GM12878 (cell line): ENCODE measurements around the gene DYNC1I2. TPM values are rescaled to one million over a fixed set of nuclear protein-coding genes. Genes with fewer than 3 reads are reported as not detected.

Experiments
- ATAC-seq: fragments of 200-7000 bp; cut with Tn5 transposase; 3 replicates; pipeline ENCODE4 v1.9.1; 2020; ENCODE audit warnings: mild to moderate bottlenecking, moderate library complexity
- BruUV-seq: library from RNA; stranded (reverse); fragments of 400-500 nt; replicated peaks from 2 replicates; lab custom pipeline; 2021; lab: Mats Ljungman, UMichigan
- CTCF ChIA-PET: fragments of 300-600 bp; sonication (Branson Sonifier 250); formaldehyde crosslinking; extraction: SDS; loops from one replicate; lab custom pipeline; 2021; ENCODE audit warnings: inconsistent platforms; lab: Yijun Ruan, JAX
- POLR2A ChIA-PET: fragments of 350-600 bp; formaldehyde crosslinking; extraction: SDS; loops from one replicate; lab custom pipeline; 2021; ENCODE audit warnings: inconsistent platforms; lab: Charles Lee
- RAD21 ChIA-PET: fragments of 300-600 bp; sonication (Branson Sonifier 250); formaldehyde crosslinking; loops from one replicate; lab custom pipeline; 2023; ENCODE audit warnings: antibody characterized with exemption; ENCODE audit not compliant: unreplicated experiment; lab: Charles Lee
- SMC1A ChIA-PET: fragments of 300-600 bp; sonication (Branson Sonifier 250); formaldehyde crosslinking; loops from one replicate; lab custom pipeline; 2023; ENCODE audit not compliant: unreplicated experiment, uncharacterized antibody; lab: Charles Lee
- DNase-seq: peaks from one replicate; pipeline ENCODE4 v3.0.0-alpha.2; 2011; ENCODE audit warnings: low read depth, low spot score
- FAIRE-seq: peaks from 3 replicates; lab custom pipeline; 2011; peaks lifted over from hg19 to GRCh38; lab: Jason Lieb, UNC
- H2AFZ ChIP-seq: 2 replicates; pipeline ENCODE4 v1.6.0; 2011; ENCODE audit warnings: low read depth, low read length, control low read depth; ENCODE audit not compliant: control insufficient read depth
- H3K27ac ChIP-seq: 2 replicates; pipeline ENCODE4 v1.5.1; 2011; ENCODE audit warnings: control low read depth; ENCODE audit not compliant: control insufficient read depth, insufficient read depth
- H3K27me3 ChIP-seq, 2 experiments: replicated peaks in 1 of 2; 2 replicates each; pipeline versions ENCODE4 v1.6.0 to v1.6.1; 2011; ENCODE audit warnings: low read length in 1 of 2; ENCODE audit not compliant: control insufficient read depth in 2 of 2, insufficient read depth in 2 of 2
- H3K36me3 ChIP-seq, 2 experiments: 2 replicates each; pipeline ENCODE4 v1.5.1; 2011; ENCODE audit warnings: low read length in 1 of 2; ENCODE audit not compliant: control insufficient read depth in 2 of 2, insufficient read depth in 2 of 2
- H3K4me1 ChIP-seq: 2 replicates; pipeline ENCODE4 v1.6.1; 2011; ENCODE audit warnings: mild to moderate bottlenecking, low read length, moderate library complexity, mixed read lengths; ENCODE audit not compliant: control insufficient read depth, insufficient read depth
- H3K4me2 ChIP-seq: 2 replicates; pipeline ENCODE4 v1.6.0; 2011; ENCODE audit warnings: control low read depth; ENCODE audit not compliant: control insufficient read depth, insufficient read depth
- H3K4me3 ChIP-seq: fragments of 200-600 bp; sonication (generic); 2 replicates; pipeline ENCODE4 v1.5.1; 2016
- H3K79me2 ChIP-seq: 2 replicates; pipeline ENCODE4 v1.6.0; 2011; ENCODE audit warnings: low read length; ENCODE audit not compliant: control insufficient read depth, insufficient read depth
- H3K9ac ChIP-seq: 2 replicates; pipeline ENCODE4 v1.8.0; 2011; ENCODE audit warnings: low read length, control low read depth, mixed read lengths; ENCODE audit not compliant: control insufficient read depth, insufficient read depth
- H3K9me3 ChIP-seq: replicated peaks from 3 replicates; pipeline ENCODE4 v1.5.1; 2011; ENCODE audit warnings: mild to moderate bottlenecking, low read length; ENCODE audit not compliant: control insufficient read depth, insufficient read depth
- H4K20me1 ChIP-seq: 2 replicates; pipeline ENCODE4 v1.6.0; 2011; ENCODE audit not compliant: control insufficient read depth, insufficient read depth
- GABPA ChIP-seq: IDR thresholded peaks from 2 replicates; pipeline ENCODE4 v1.6.1; 2014; ENCODE audit warnings: antibody characterized with exemption, low read depth, mild to moderate bottlenecking, inconsistent platforms
- MTA2 ChIP-seq: fragments of 450-650 bp; IDR thresholded peaks from 2 replicates; pipeline ENCODE4 v1.6.1; 2016; ENCODE audit warnings: low read depth, mild to moderate bottlenecking, moderate library complexity
- NFIC ChIP-seq: IDR thresholded peaks from 2 replicates; pipeline ENCODE4 v1.6.1; 2012; ENCODE audit warnings: low read depth, mild to moderate bottlenecking, inconsistent platforms, low read length, moderate library complexity
- whole genome bisulfite sequencing: methylation state at CpG from one replicate; pipeline ENCODE4 v1.1.6; 2016; ENCODE audit warnings: low lambda C conversion rate; ENCODE audit not compliant: insufficient replicate concordance, insufficient coverage; ENCODE audit errors: missing lambda C conversion rate; 5-methylcytosine and 5-hydroxymethylcytosine counted together
- in situ Hi-C: fragments of 300-500 bp; cut with MboI; formaldehyde crosslinking; loops from 9 replicates; pipeline ENCODE4 v1.14.3; 2018; ENCODE audit warnings: mixed read lengths
- intact Hi-C: fragments of 100-400 bp; cut with micrococcal nuclease; formaldehyde crosslinking; loops from one replicate; pipeline ENCODE4 v1.14.2; 2022; ENCODE audit not compliant: unreplicated experiment
- polyA plus RNA-seq, 11 experiments: library from polyadenylated mRNA; depleted of rRNA in 4 of 11; unstranded in 6 of 11; stranded (reverse) in 5 of 11; fragments of >200 nt; fragmentation: Nextera tagmentation in 4 of 11; fragmentation: Illumina TruSeq in 1 of 11; extraction: Ambion mirVana in 4 of 11; extraction: Trizol in 1 of 11; gene quantifications; 1 replicate in 1 of 11; 2 replicates in 10 of 11; pipeline versions ENCODE4 v1.2.1 to v1.2.3, GENCODE V29; 2011 to 2016; ENCODE audit warnings: inconsistent platforms in 2 of 11, missing spikeins in 2 of 11, low read depth in 1 of 11
- total RNA-seq, 4 experiments: library from RNA; depleted of rRNA in 3 of 4; stranded (reverse); fragments of >200 nt in 3 of 4; fragmentation: Illumina TruSeq in 1 of 4; extraction: Trizol in 1 of 4; gene quantifications; 2 replicates each; pipeline versions ENCODE4 v1.2.1 to v1.2.3, GENCODE V29; 2013 to 2021
- TF ChIP-seq, protein P1 (sequence below): fragments of 450-650 bp; formaldehyde crosslinking; IDR thresholded peaks from 2 replicates; pipeline ENCODE4 v1.4.0; 2022; ENCODE audit warnings: mild to moderate bottlenecking, moderate library complexity
- TF ChIP-seq, protein P2 (sequence below): fragments of 450-650 bp; IDR thresholded peaks from 2 replicates; pipeline ENCODE4 v1.6.1; 2016; ENCODE audit warnings: mild to moderate bottlenecking

DYNC1I2 gene
- total and polyA plus RNA-seq, 10 of the 15 experiments (the other 5 are each of a cell fraction or from before 2014, with no cell fraction given) = 39.9 to 113 (median 53.5) TPM

- BruUV-seq = no TSS peak
- ATAC-seq (no peak), DNase-seq (no peak), FAIRE-seq (no peak)
- Histone ChIP-seq H3K4me1 (no peaks in the 10 kb centered on the region), H3K36me3 (peaks cover 5 to 18% of the 10 kb centered on the region in 2 experiments), H2AFZ (no peak overlapping the region), H3K9ac (no peak overlapping the region), H3K4me2 (no peak overlapping the region), H3K27ac (no peak overlapping the region), H3K9me3 (no peaks in the 10 kb centered on the region), H3K79me2 (no peaks in the 10 kb centered on the region), H4K20me1 (no peaks in the 10 kb centered on the region), H3K27me3 (no peaks in the 10 kb centered on the region; a peak in 1 of 4 replicates), H3K4me3 (no peak overlapping the region)
- WGBS = 82% methylated on average over 6 of the region's 6 CpGs
- ChIA-PET POLR2A (interaction anchor here (0.6 to 0.7 kb wide), 3 partner anchors 199 to 825 kb away, joined by 4 to 5 read pairs (median 4); no protein-coding TSS in a partner anchor), CTCF (interaction anchor here (0.7 kb wide), 1 partner anchor 107 kb away, joined by 3 read pairs; no protein-coding TSS in a partner anchor), SMC1A (interaction anchor here (1.2 kb wide), 1 partner anchor 322 kb away, joined by 3 read pairs; no protein-coding TSS in a partner anchor), RAD21 (no interaction called here)
- in situ Hi-C loops = no loop called here
- TF ChIP-seq, protein P1, sequence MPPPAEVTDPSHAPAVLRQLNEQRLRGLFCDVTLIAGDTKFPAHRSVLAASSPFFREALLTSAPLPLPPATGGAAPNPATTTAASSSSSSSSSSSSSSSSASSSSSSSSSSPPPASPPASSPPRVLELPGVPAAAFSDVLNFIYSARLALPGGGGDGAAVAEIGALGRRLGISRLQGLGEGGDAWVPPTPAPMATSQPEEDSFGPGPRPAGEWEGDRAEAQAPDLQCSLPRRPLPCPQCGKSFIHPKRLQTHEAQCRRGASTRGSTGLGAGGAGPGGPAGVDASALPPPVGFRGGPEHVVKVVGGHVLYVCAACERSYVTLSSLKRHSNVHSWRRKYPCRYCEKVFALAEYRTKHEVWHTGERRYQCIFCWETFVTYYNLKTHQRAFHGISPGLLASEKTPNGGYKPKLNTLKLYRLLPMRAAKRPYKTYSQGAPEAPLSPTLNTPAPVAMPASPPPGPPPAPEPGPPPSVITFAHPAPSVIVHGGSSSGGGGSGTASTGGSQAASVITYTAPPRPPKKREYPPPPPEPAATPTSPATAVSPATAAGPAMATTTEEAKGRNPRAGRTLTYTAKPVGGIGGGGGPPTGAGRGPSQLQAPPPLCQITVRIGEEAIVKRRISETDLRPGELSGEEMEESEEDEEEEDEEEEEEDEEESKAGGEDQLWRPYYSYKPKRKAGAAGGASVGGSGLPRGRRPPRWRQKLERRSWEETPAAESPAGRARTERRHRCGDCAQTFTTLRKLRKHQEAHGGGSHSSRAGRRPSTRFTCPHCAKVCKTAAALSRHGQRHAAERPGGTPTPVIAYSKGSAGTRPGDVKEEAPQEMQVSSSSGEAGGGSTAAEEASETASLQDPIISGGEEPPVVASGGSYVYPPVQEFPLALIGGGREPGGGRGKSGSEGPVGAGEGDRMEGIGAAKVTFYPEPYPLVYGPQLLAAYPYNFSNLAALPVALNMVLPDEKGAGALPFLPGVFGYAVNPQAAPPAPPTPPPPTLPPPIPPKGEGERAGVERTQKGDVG (CRISPR knock-in tag) = no peak
- no peak for TF ChIP-seq GABPA
- TF ChIP-seq MTA2 = no peak
- TF ChIP-seq, protein P2, sequence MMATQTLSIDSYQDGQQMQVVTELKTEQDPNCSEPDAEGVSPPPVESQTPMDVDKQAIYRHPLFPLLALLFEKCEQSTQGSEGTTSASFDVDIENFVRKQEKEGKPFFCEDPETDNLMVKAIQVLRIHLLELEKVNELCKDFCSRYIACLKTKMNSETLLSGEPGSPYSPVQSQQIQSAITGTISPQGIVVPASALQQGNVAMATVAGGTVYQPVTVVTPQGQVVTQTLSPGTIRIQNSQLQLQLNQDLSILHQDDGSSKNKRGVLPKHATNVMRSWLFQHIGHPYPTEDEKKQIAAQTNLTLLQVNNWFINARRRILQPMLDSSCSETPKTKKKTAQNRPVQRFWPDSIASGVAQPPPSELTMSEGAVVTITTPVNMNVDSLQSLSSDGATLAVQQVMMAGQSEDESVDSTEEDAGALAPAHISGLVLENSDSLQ = peak; percentile 68; the same call in 1 of the 2 replicates
- no peak for TF ChIP-seq NFIC
- intact Hi-C loops = no loop called here
These were observed 106.7 kb downstream of the DYNC1I2 start for GRCh38 chr2:171793691-171794678.
